Activated CD8-positive, alpha-beta T cell treated with anti-CD3 and anti-CD28 coated beads for 36 hours (primary cell): Measurements from ENCODE around the gene POU2F1. TPM values are rescaled to one million over a fixed set of nuclear protein-coding genes. Genes with fewer than 3 reads are reported as not detected.

Source experiments
- ATAC-seq: fragments of 200-7000 bp; cut with Tn5 transposase; one replicate; pipeline ENCODE4 v1.10.0; 2021; ENCODE audit warnings: mild to moderate bottlenecking, moderate library complexity
- CTCF ChIA-PET: fragments of 350-600 bp; sonication (Branson Sonifier 250); formaldehyde crosslinking; loops from one replicate; lab custom pipeline; 2021; ENCODE audit warnings: antibody characterized with exemption; lab: Charles Lee
- POLR2A ChIA-PET: fragments of 350-600 bp; sonication (Branson Sonifier 250); formaldehyde crosslinking; loops from one replicate; lab custom pipeline; 2021; ENCODE audit warnings: antibody characterized with exemption; lab: Charles Lee
- DNase-seq: peaks from one replicate; pipeline ENCODE4 v3.0.0-alpha.2; 2020
- H3K27ac Mint-ChIP-seq: one replicate; pipeline ENCODE4 v1.8.0; 2021; ENCODE audit warnings: mild to moderate bottlenecking, mixed read lengths
- H3K27me3 Mint-ChIP-seq: one replicate; pipeline ENCODE4 v1.8.0; 2021; ENCODE audit warnings: mixed read lengths
- H3K36me3 Mint-ChIP-seq: one replicate; pipeline ENCODE4 v1.8.0; 2021; ENCODE audit warnings: low read depth, mixed read lengths
- H3K4me1 Mint-ChIP-seq: one replicate; pipeline ENCODE4 v1.8.0; 2021; ENCODE audit warnings: low read depth, mixed read lengths
- H3K4me3 Mint-ChIP-seq: one replicate; pipeline ENCODE4 v1.8.0; 2021; ENCODE audit warnings: mild to moderate bottlenecking, moderate library complexity, mixed read lengths
- H3K9me3 Mint-ChIP-seq: one replicate; pipeline ENCODE4 v1.8.0; 2021; ENCODE audit warnings: mixed read lengths
- intact Hi-C: fragments of 100-400 bp; cut with micrococcal nuclease; formaldehyde crosslinking; loops from one replicate; pipeline ENCODE4 v1.10.0; 2022
- total RNA-seq, 2 experiments: library from RNA; stranded (reverse); gene quantifications; one replicate each; pipeline ENCODE4 v1.2.3, GENCODE V29; 2021
- TF ChIP-seq, protein P1 (sequence below): fragments of 200-600 bp; IDR thresholded peaks from one replicate; pipeline ENCODE4 v1.8.0; 2022; ENCODE audit warnings: antibody characterized with exemption, mild to moderate bottlenecking

Gene POU2F1
- total RNA-seq, 2 experiments from 2014 or later = 23.6 to 24.2 TPM

DNA sequence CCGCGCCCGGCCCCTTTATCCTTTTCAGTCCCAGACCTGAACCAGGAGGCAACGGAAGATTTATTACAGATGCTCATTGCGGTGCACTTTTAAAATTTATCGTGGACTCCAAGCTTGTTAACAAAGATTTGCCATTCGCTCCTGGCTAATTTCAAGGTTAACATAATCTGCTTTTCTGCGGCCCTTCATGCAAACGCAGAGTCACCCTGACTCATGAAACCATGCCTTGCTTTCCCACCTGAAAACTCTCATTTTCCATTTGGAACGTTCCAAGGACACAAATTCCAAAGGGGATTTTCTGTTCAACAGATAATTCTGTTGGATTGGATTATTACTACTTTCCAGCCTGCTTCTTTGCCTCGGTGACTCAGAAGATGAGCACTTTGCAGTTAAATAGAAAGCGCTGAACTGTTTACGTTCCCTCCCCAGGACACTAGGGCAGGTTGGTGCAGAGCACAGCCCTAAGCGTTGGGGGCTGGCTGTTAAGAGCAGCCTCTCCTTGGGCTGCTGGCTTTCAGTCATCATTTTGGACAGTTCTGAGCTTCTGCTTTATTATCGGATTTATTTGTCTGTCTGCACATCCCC lies 246.5 kb downstream of the POU2F1 start:
- ATAC-seq (peak; percentile 58), DNase-seq (no peak)
- POLR2A ChIA-PET = interaction anchor here (1.6 to 4.2 kb wide), 4 partner anchors 10 to 49 kb away, joined by 4 to 28 read pairs (median 9); no protein-coding TSS in a partner anchor
- Mint-ChIP-seq H3K27ac (peak overlapping the region; percentile 2), H3K4me1 (peaks cover 80% of the 10 kb centered on the region), H3K9me3 (no peaks in the 10 kb centered on the region), H3K36me3 (peaks cover 63% of the 10 kb centered on the region), H3K27me3 (no peaks in the 10 kb centered on the region), H3K4me3 (no peak overlapping the region)
- CTCF ChIA-PET = interaction anchor here (0.6 to 3.4 kb wide), 6 partner anchors 12 to 90 kb away, joined by 3 to 9 read pairs (median 3); no protein-coding TSS in a partner anchor
- TF ChIP-seq, protein P1, sequence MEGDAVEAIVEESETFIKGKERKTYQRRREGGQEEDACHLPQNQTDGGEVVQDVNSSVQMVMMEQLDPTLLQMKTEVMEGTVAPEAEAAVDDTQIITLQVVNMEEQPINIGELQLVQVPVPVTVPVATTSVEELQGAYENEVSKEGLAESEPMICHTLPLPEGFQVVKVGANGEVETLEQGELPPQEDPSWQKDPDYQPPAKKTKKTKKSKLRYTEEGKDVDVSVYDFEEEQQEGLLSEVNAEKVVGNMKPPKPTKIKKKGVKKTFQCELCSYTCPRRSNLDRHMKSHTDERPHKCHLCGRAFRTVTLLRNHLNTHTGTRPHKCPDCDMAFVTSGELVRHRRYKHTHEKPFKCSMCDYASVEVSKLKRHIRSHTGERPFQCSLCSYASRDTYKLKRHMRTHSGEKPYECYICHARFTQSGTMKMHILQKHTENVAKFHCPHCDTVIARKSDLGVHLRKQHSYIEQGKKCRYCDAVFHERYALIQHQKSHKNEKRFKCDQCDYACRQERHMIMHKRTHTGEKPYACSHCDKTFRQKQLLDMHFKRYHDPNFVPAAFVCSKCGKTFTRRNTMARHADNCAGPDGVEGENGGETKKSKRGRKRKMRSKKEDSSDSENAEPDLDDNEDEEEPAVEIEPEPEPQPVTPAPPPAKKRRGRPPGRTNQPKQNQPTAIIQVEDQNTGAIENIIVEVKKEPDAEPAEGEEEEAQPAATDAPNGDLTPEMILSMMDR = no peak
- intact Hi-C loops = no loop called here

DNA sequence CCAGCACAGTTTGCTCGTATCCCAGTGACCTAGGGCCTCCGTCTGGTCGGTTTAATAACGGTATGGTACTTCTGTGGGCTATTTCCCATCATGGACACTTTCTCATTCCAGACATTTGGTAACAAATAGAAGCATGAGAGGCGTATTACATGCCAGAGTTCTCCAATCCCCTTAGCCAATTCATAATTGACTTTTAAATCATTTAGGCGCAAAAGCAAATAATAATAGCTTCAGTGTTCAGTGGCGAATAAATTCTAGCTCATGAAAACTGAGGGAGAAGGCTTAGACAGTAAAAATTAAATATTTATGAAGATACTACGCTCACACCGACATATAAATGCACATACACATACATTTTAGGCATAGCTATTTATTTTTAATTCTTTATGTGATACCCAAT lies 247.1 kb downstream of the POU2F1 start:
- POLR2A ChIA-PET = interaction anchor here (0.8 to 4.2 kb wide), 7 partner anchors 11 to 50 kb away, joined by 3 to 28 read pairs (median 6); no protein-coding TSS in a partner anchor
- H3K4me1 Mint-ChIP-seq = peaks cover 83% of the 10 kb centered on the region
- peak overlapping the region; percentile 83 for H3K27ac Mint-ChIP-seq
- DNase-seq = no peak
- ATAC-seq = no peak
- CTCF ChIA-PET = interaction anchor here (0.6 to 3.4 kb wide), 11 partner anchors 10 to 73 kb away, joined by 3 to 9 read pairs (median 3); no protein-coding TSS in a partner anchor
- intact Hi-C loops = no loop called here
- TF ChIP-seq, protein P1 = no peak
- no peaks in the 10 kb centered on the region for H3K27me3 Mint-ChIP-seq
- no peak overlapping the region for H3K4me3 Mint-ChIP-seq
- peaks cover 66% of the 10 kb centered on the region for H3K36me3 Mint-ChIP-seq
- no peaks in the 10 kb centered on the region for H3K9me3 Mint-ChIP-seq

GRCh38 chr1:167469280-167469965 lies 248.7 kb downstream of the POU2F1 start:
- no peaks in the 10 kb centered on the region for H3K9me3 Mint-ChIP-seq
- ATAC-seq (no peak), DNase-seq (no peak)
- TF ChIP-seq, protein P1 = no peak
- peaks cover 65% of the 10 kb centered on the region for H3K36me3 Mint-ChIP-seq
- peaks cover 84% of the 10 kb centered on the region for H3K4me1 Mint-ChIP-seq
- POLR2A ChIA-PET = interaction anchor here (0.6 to 4.2 kb wide), 6 partner anchors 12 to 47 kb away, joined by 3 to 28 read pairs (median 6); no protein-coding TSS in a partner anchor
- intact Hi-C loops = no loop called here
- H3K27ac Mint-ChIP-seq = peak overlapping the region; percentile 83
- H3K27me3 Mint-ChIP-seq = no peaks in the 10 kb centered on the region
- H3K4me3 Mint-ChIP-seq = no peak overlapping the region
- CTCF ChIA-PET = interaction anchor here (2.0 to 2.2 kb wide), 2 partner anchors 14 to 64 kb away, joined by 9 to 10 read pairs; no protein-coding TSS in a partner anchor

DNA sequence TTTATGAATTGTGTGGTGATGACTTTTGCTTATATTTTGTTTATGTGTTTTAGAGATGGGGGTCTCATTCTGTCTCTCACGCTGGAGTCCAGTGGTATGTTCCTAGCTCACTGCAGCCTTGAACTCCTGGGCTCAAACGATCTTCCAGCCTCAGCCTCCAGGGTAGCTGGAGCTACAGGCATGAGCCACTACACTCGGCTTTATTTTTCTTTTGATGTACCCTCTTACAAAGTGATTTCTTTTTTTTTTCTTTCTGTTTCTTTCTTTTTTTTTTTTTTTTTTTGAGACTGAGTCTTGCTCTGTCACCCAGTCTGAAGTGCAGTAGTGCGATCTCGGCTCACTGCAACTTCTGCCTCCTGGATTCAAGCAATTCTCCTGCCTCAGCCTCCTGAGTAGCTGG lies 250.9 kb downstream of the POU2F1 start:
- intact Hi-C loops = no loop called here
- DNase-seq = no peak
- no peak for ATAC-seq
- peaks cover 84% of the 10 kb centered on the region for H3K4me1 Mint-ChIP-seq
- POLR2A ChIA-PET = interaction anchor here (1.2 kb wide), 1 partner anchor 16 kb away, joined by 3 read pairs; no protein-coding TSS in a partner anchor
- H3K27me3 Mint-ChIP-seq = no peaks in the 10 kb centered on the region
- CTCF ChIA-PET = interaction anchor here (0.7 to 2.0 kb wide), 5 partner anchors 16 to 62 kb away, joined by 3 to 10 read pairs (median 4); no protein-coding TSS in a partner anchor
- H3K9me3 Mint-ChIP-seq = no peaks in the 10 kb centered on the region
- TF ChIP-seq, protein P1 = no peak
- peaks cover 57% of the 10 kb centered on the region for H3K36me3 Mint-ChIP-seq
- H3K27ac Mint-ChIP-seq = peak overlapping the region; percentile 69
- no peak overlapping the region for H3K4me3 Mint-ChIP-seq
